MG63 (cell line): ENCODE measurements around the gene CORO2A. TPM values are rescaled to one million over a fixed set of nuclear protein-coding genes. Genes with fewer than 3 reads are reported as not detected.

Experiments used
- DNase-seq: peaks from one replicate; pipeline ENCODE4 v3.0.0-alpha.2; 2020
- H3K27me3 ChIP-seq: fragments of 250-450 bp; sonication (Bioruptor Pico); 2 replicates; pipeline ENCODE4 v1.5.1; 2020; ENCODE audit warnings: mild to moderate bottlenecking, moderate library complexity
- H3K36me3 ChIP-seq: fragments of 250-450 bp; sonication (Bioruptor Pico); 2 replicates; pipeline ENCODE4 v1.5.1; 2020; ENCODE audit warnings: mild to moderate bottlenecking, moderate library complexity
- H3K4me3 ChIP-seq: fragments of 250-450 bp; sonication (Bioruptor Pico); 2 replicates; pipeline ENCODE4 v1.5.1; 2020; ENCODE audit warnings: mild to moderate bottlenecking, moderate library complexity
- H3K9me3 ChIP-seq: fragments of 250-450 bp; sonication (Bioruptor Pico); 2 replicates; pipeline ENCODE4 v1.5.1; 2020; ENCODE audit warnings: mild to moderate bottlenecking, moderate library complexity
- total RNA-seq: library from RNA; depleted of rRNA; stranded (reverse); fragments of >200 nt; shearing (Covaris generic); gene quantifications from 2 replicates; pipeline ENCODE4 v1.2.3, GENCODE V29; 2014; ENCODE audit warnings: low replicate concordance

Gene CORO2A
- total RNA-seq, 1 experiment from 2014 or later, result 0.03 TPM

GRCh38 chr9:98206754-98207153 lies 14.3 kb upstream of the CORO2A start:
- H3K9me3 ChIP-seq, result no peaks in the 10 kb centered on the region
- H3K36me3 ChIP-seq, result peaks cover 3% of the 10 kb centered on the region

GRCh38 chr9:98204692-98205091 lies 12.3 kb upstream of the CORO2A start:
- Histone ChIP-seq H3K4me3 (no peak overlapping the region), H3K36me3 (peaks cover 3% of the 10 kb centered on the region)

More at GRCh38 chr9:98206754-98207153, 14.3 kb upstream of the CORO2A start:
- Histone ChIP-seq H3K27me3 (no peaks in the 10 kb centered on the region), H3K4me3 (no peak overlapping the region)
- DNase-seq, result no peak

GRCh38 chr9:98203153-98203552 lies 10.7 kb upstream of the CORO2A start:
- DNase-seq, result no peak
- H3K4me3 ChIP-seq, result no peak overlapping the region

More at GRCh38 chr9:98204692-98205091, 12.3 kb upstream of the CORO2A start:
- Histone ChIP-seq H3K27me3 (no peaks in the 10 kb centered on the region), H3K9me3 (no peaks in the 10 kb centered on the region)
- DNase-seq, result no peak

GRCh38 chr9:98202252-98202651 lies 9.8 kb upstream of the CORO2A start:
- Histone ChIP-seq H3K4me3 (no peak overlapping the region), H3K27me3 (no peaks in the 10 kb centered on the region), H3K36me3 (no peaks in the 10 kb centered on the region), H3K9me3 (no peaks in the 10 kb centered on the region)
- DNase-seq, result no peak

More at GRCh38 chr9:98203153-98203552, 10.7 kb upstream of the CORO2A start:
- Histone ChIP-seq H3K36me3 (peaks cover 3% of the 10 kb centered on the region), H3K27me3 (no peaks in the 10 kb centered on the region), H3K9me3 (no peaks in the 10 kb centered on the region)

GRCh38 chr9:98201749-98202148 lies 9.3 kb upstream of the CORO2A start:
- Histone ChIP-seq H3K9me3 (no peaks in the 10 kb centered on the region), H3K36me3 (no peaks in the 10 kb centered on the region), H3K27me3 (no peaks in the 10 kb centered on the region), H3K4me3 (no peak overlapping the region)
- no peak for DNase-seq

- Histone ChIP-seq H3K27me3 (no peaks in the 10 kb centered on the region), H3K9me3 (no peaks in the 10 kb centered on the region), H3K4me3 (no peak overlapping the region), H3K36me3 (no peaks in the 10 kb centered on the region)
- no peak for DNase-seq
These were observed 8.7 kb upstream of the CORO2A start for GRCh38 chr9:98201102-98201501.

GRCh38 chr9:98199388-98200033 lies 7.1 kb upstream of the CORO2A start:
- Histone ChIP-seq H3K4me3 (no peak overlapping the region), H3K36me3 (no peaks in the 10 kb centered on the region), H3K9me3 (no peaks in the 10 kb centered on the region), H3K27me3 (no peaks in the 10 kb centered on the region)
- no peak for DNase-seq

- Histone ChIP-seq H3K9me3 (no peaks in the 10 kb centered on the region), H3K36me3 (no peaks in the 10 kb centered on the region), H3K27me3 (no peaks in the 10 kb centered on the region), H3K4me3 (no peak overlapping the region)
- no peak for DNase-seq
These were observed 3.2 kb upstream of the CORO2A start for GRCh38 chr9:98195671-98196070.

GRCh38 chr9:98193336-98193944 lies 1.0 kb upstream of the CORO2A start:
- no peak for DNase-seq
- Histone ChIP-seq H3K36me3 (no peaks in the 10 kb centered on the region), H3K4me3 (peak overlapping the region; percentile 56), H3K27me3 (no peaks in the 10 kb centered on the region), H3K9me3 (no peaks in the 10 kb centered on the region)

GRCh38 chr9:98191671-98192502 lies 550 bp downstream of the CORO2A start:
- Histone ChIP-seq H3K9me3 (no peaks in the 10 kb centered on the region), H3K36me3 (no peaks in the 10 kb centered on the region), H3K4me3 (peak overlapping the region; percentile 24; the same call in 1 of the 2 replicates), H3K27me3 (no peaks in the 10 kb centered on the region)
- no peak for DNase-seq

GRCh38 chr9:98191181-98191608 lies 1.2 kb downstream of the CORO2A start:
- Histone ChIP-seq H3K9me3 (no peaks in the 10 kb centered on the region), H3K27me3 (no peaks in the 10 kb centered on the region), H3K36me3 (no peaks in the 10 kb centered on the region), H3K4me3 (no peak overlapping the region)
- no peak for DNase-seq

- Histone ChIP-seq H3K9me3 (no peaks in the 10 kb centered on the region), H3K27me3 (no peaks in the 10 kb centered on the region), H3K4me3 (no peak overlapping the region), H3K36me3 (no peaks in the 10 kb centered on the region)
- DNase-seq, result no peak
These were observed 1.7 kb downstream of the CORO2A start for GRCh38 chr9:98190757-98191105.

GRCh38 chr9:98189412-98189811 lies 3.0 kb downstream of the CORO2A start:
- Histone ChIP-seq H3K27me3 (no peaks in the 10 kb centered on the region), H3K36me3 (no peaks in the 10 kb centered on the region), H3K4me3 (no peak overlapping the region), H3K9me3 (no peaks in the 10 kb centered on the region)
- DNase-seq, result no peak

GRCh38 chr9:98187926-98188325 lies 4.5 kb downstream of the CORO2A start:
- H3K27me3 ChIP-seq, result no peaks in the 10 kb centered on the region
- H3K4me3 ChIP-seq, result no peak overlapping the region
- no peak for DNase-seq
- no peaks in the 10 kb centered on the region for H3K36me3 ChIP-seq
- H3K9me3 ChIP-seq, result no peaks in the 10 kb centered on the region

- H3K4me3 ChIP-seq, result no peak overlapping the region
- H3K36me3 ChIP-seq, result no peaks in the 10 kb centered on the region
- H3K27me3 ChIP-seq, result no peaks in the 10 kb centered on the region
- no peak for DNase-seq
- H3K9me3 ChIP-seq, result no peaks in the 10 kb centered on the region
These were observed 6.2 kb downstream of the CORO2A start for GRCh38 chr9:98186236-98186635.

- Histone ChIP-seq H3K4me3 (no peak overlapping the region), H3K27me3 (no peaks in the 10 kb centered on the region), H3K9me3 (no peaks in the 10 kb centered on the region), H3K36me3 (no peaks in the 10 kb centered on the region)
- no peak for DNase-seq
These were observed 6.7 kb downstream of the CORO2A start for GRCh38 chr9:98185611-98186171.

GRCh38 chr9:98185021-98185567 lies 7.3 kb downstream of the CORO2A start:
- Histone ChIP-seq H3K36me3 (no peaks in the 10 kb centered on the region), H3K4me3 (no peak overlapping the region), H3K9me3 (no peaks in the 10 kb centered on the region), H3K27me3 (no peaks in the 10 kb centered on the region)
- no peak for DNase-seq
